Raji (cell line): ENCODE measurements around the gene PTPRE.

Experiments
- POLR2A ChIP-seq: IDR thresholded peaks from 2 replicates; pipeline ENCODE4 v1.6.1; 2011; ENCODE audit warnings: low read depth, low read length, control low read depth; ENCODE audit not compliant: insufficient read depth

Gene PTPRE

GRCh38 chr10:128060341-128061250 is 153.7 kb downstream of the PTPRE start:
- TF ChIP-seq POLR2A: no peak

DNA sequence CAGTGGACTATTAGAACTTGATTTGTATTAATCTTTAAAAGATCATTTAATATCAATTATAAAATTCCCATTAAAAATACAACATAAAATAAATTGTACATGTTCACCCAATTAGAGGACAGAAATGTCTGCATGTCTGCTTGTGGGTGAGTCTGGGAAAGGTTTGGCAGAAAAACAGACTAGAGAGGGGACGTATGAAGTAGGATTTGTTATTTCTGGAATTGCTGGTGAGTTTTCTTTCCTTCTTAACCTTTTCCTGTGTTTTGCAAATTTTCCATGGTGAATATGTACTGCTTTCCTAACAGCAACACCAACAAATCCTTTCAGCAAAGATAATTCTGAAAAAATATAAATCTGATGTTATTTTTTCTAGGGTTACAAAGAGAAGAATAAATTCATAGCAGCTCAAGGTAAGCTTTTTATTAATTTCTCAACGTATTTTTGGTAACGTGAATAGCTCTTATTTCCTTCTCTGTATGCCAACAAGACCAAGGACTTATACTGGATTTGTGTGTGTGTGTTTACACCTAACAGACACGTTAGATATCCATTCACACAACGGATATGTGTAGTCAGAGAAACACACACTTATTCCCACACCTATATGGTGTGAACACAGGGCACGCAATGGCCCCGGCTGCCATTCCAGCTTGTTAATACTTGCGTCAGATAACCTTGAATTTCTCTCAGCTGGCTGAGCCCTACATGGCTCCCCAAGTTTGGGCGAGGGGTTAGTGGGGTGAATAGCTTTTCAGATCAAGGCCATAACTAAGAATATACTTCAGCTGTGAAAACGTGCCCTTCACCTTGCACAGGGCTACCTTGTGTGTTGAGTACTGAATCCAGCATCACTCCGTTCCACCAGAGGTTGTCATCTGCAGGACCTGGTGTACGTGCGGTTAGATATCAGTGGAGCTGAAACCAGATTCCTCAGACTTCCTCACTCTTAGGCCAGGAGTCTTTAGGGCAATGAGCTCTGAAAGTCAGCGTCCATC is 154.7 kb downstream of the PTPRE start:
- TF ChIP-seq POLR2A: no peak

GRCh38 chr10:128062331-128062880 is 155.5 kb downstream of the PTPRE start:
- TF ChIP-seq POLR2A: no peak

- no peak for TF ChIP-seq POLR2A
These were observed 156.1 kb downstream of the PTPRE start for GRCh38 chr10:128062881-128063563.

DNA sequence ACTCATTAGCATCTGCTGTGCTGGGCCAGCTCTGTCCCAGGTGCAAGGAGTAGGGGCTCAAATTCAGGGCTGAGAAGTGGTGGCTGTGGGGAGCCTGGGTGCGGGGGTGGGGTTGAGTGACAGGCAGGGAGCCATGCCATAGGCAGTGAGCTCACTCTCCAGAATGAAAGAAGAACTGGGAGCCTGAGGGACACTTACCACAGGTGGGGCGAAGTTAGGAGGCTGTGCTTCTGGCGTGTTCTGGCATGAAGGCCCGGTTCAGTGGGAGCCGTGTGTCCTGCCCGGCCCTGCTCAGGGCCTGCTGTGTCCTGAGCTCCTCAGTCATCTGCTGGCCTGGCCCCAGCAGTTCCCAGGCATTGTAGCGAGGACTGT is 156.8 kb downstream of the PTPRE start:
- TF ChIP-seq POLR2A: no peak

DNA sequence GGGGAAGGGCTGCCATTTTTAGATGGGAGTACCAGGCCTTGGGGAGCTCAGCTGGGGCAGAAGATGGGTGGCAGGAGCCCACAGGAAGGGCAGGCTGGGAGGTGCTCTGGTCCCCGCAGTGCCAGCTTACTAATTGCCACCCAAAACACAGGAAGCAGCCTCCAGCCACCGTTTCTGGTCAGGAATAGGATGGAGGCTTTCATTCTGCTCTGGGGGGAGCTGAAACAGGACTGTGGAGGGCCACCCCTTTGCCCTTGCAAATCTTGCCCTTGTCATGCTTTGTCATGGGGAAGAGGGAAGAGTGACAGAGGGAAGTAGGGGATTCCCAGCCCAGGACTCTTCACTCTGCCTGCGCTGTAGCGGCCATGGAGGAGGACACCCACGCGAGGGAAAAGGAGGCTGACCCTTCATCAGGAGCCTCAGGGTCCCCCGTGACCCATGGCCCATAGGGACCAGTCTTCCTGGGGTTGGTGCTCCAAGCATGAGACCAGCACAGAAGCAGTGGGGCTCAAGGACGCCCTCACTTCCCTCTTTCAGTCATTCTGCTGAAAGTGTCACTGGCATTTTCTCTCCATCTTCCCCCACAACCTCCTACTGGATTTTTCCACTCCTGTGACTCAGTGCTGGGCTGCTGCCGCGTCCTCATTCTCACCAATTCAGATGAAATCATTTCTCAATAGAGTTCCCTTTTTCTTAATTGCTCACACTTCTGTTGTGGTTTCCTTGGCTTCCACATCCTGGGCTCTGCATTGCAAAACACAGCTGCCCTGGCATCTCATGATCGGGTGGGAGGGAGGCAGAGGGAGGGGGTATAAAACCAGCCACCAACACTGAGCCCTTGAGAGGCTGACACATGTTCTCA is 157.4 kb downstream of the PTPRE start:
- TF ChIP-seq POLR2A: no peak

GRCh38 chr10:128064970-128065580 is 158.2 kb downstream of the PTPRE start:
- TF ChIP-seq POLR2A: no peak

DNA sequence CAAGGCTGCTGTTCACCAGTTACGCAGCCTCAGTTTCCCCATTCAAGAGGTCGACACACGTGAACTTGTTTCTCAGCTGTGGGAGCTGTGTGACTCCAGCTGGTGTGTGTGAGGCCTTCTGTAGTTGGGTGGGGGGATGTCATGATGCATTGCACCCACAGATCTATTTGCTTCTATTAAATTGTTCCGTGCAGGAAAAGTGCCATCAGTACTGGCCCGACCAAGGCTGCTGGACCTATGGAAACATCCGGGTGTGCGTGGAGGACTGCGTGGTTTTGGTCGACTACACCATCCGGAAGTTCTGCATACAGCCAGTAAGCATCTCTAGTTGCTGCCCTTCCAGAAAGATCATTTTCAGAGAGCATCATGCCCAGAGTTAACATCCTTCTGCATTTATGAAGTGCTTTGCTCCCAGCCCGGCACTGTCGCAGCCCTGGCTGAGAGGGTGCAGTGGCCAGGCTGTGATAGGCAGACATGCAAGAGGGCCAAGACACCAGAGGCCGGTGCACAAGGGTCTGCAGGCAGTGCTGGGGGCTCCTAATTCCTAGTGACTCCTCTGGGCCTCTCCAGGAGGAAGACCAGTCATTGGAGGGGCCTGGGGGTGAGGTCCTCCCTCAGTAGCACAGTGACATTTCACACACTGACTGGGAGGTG is 159.1 kb downstream of the PTPRE start:
- no peak for TF ChIP-seq POLR2A

- TF ChIP-seq POLR2A: no peak
These were observed 160.0 kb downstream of the PTPRE start for GRCh38 chr10:128066870-128067382.

GRCh38 chr10:128067691-128068397 is 160.9 kb downstream of the PTPRE start:
- no peak for TF ChIP-seq POLR2A

- no peak for TF ChIP-seq POLR2A
These were observed 161.7 kb downstream of the PTPRE start for GRCh38 chr10:128068398-128069285.
